Measurements from ENCODE around the gene ZFAND3.
"Not testable (repeated sequence)": the region's sequence is repeated elsewhere in the genome, so short reads cannot be mapped to it uniquely, and the experiment has no call there.

Gene ZFAND3

GRCh38 chr6:37974943-37975342 is 155.4 kb downstream of the ZFAND3 start:
- no peak for DNase-seq

- DNase-seq: no peak
Measured at GRCh38 chr6:37977715-37978114, 158.2 kb downstream of the ZFAND3 start.

- DNase-seq: no peak
Measured at GRCh38 chr6:37979392-37980221, 160.1 kb downstream of the ZFAND3 start.

GRCh38 chr6:37980222-37980595 is 160.7 kb downstream of the ZFAND3 start:
- DNase-seq: no peak

GRCh38 chr6:37981626-37982025 is 162.1 kb downstream of the ZFAND3 start:
- no peak for DNase-seq

- DNase-seq: no peak
Measured at GRCh38 chr6:37982317-37982716, 162.8 kb downstream of the ZFAND3 start.

GRCh38 chr6:37983720-37984501 is 164.4 kb downstream of the ZFAND3 start:
- no peak for DNase-seq

GRCh38 chr6:37984578-37984977 is 165.1 kb downstream of the ZFAND3 start:
- DNase-seq: no peak

- no peak for DNase-seq
Measured at GRCh38 chr6:37985355-37985754, 165.8 kb downstream of the ZFAND3 start.

- no peak for DNase-seq
Measured at GRCh38 chr6:37987018-37987417, 167.5 kb downstream of the ZFAND3 start.

- DNase-seq: no peak
Measured at GRCh38 chr6:37987559-37987958, 168.0 kb downstream of the ZFAND3 start.

GRCh38 chr6:37988127-37988526 is 168.6 kb downstream of the ZFAND3 start:
- DNase-seq: no peak

GRCh38 chr6:37988696-37989095 is 169.2 kb downstream of the ZFAND3 start:
- DNase-seq: no peak

- DNase-seq: no peak
Measured at GRCh38 chr6:37990762-37991525, 171.4 kb downstream of the ZFAND3 start.

GRCh38 chr6:37992749-37993148 is 173.2 kb downstream of the ZFAND3 start:
- no peak for DNase-seq

- not testable (repeated sequence) for DNase-seq
Measured at GRCh38 chr6:37993194-37993593, 173.7 kb downstream of the ZFAND3 start.

- no peak for DNase-seq
Measured at GRCh38 chr6:37993596-37993995, 174.1 kb downstream of the ZFAND3 start.

- no peak for DNase-seq
Measured at GRCh38 chr6:37994223-37994622, 174.7 kb downstream of the ZFAND3 start.

- DNase-seq: no peak
Measured at GRCh38 chr6:37998366-37998765, 178.8 kb downstream of the ZFAND3 start.

GRCh38 chr6:38001386-38001785 is 181.9 kb downstream of the ZFAND3 start:
- no peak for DNase-seq

GRCh38 chr6:38004908-38005307 is 185.4 kb downstream of the ZFAND3 start:
- DNase-seq: no peak

GRCh38 chr6:38011937-38012336 is 192.4 kb downstream of the ZFAND3 start:
- DNase-seq: no peak

- DNase-seq: peak; percentile 5
Measured at GRCh38 chr6:38012573-38012972, 193.0 kb downstream of the ZFAND3 start.
